NCI-H2196 (cell line): ENCODE measurements around the gene GLYATL2.

Experiments
- DNase-seq: peaks from one replicate; lab custom pipeline; 2025; ENCODE audit not compliant: unreplicated experiment; lab: John Stamatoyannopoulos, UW

Gene GLYATL2

GRCh38 chr11:58801974-58802545 is 42.4 kb downstream of the GLYATL2 start:
- DNase-seq = no peak

- DNase-seq = no peak
Measured at GRCh38 chr11:58801302-58801701, 43.2 kb downstream of the GLYATL2 start.

GRCh38 chr11:58796333-58796732 is 48.2 kb downstream of the GLYATL2 start:
- DNase-seq = no peak

- peak; percentile 32 for DNase-seq
Measured at GRCh38 chr11:58788355-58789023, 56.0 kb downstream of the GLYATL2 start.

GRCh38 chr11:58787903-58788302 is 56.6 kb downstream of the GLYATL2 start:
- DNase-seq = no peak

GRCh38 chr11:58786693-58787092 is 57.8 kb downstream of the GLYATL2 start:
- no peak for DNase-seq

- DNase-seq = no peak
Measured at GRCh38 chr11:58784995-58785394, 59.5 kb downstream of the GLYATL2 start.
